HL-60 (cell line): ENCODE measurements around the gene ABCA4.

Experiments
- CTCF ChIP-seq: IDR thresholded peaks from one replicate; pipeline ENCODE4 v1.5.1; 2011; ENCODE audit warnings: low read length, control low read depth, inconsistent platforms; ENCODE audit not compliant: insufficient read depth
- POLR2AphosphoS5 ChIP-seq: IDR thresholded peaks from 2 replicates; pipeline ENCODE4 v1.6.1; 2012; ENCODE audit warnings: low read depth

DNA sequence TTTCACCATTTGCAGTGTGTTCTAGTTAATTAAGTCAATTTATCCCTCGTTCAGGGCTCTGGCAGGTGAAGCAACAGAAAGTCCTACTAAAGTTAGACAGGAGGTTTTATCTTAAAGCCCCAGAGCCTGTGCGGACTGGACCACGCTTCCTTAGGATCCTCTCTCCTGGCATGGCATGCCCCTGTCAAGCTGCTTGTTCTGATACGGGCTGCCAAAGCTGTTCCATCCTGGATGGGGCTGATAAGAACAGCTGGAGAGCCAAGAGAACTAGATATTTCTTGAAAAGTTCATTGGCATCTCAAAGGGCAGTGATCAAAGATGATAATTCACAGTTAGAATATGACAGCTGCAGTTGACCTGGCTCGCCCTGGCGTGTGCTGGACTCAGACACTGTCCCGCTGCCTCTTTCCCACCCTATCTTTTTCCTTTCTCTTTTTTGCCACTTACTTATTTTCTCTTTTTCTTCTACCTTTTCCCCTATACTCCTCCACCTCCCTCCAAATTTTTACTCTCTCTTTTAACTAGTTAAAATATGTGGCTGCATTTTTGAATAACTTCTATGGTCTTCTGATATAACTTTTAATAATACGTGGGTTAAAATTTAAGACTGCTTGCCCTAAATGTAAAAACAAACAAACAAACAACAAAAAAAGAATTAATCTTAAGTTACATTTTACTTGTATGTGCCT is 96.7 kb downstream of the ABCA4 start:
- TF ChIP-seq POLR2AphosphoS5 (no peak), CTCF (no peak)
